HCT116 (cell line): Measurements from ENCODE around the gene NHSL1. TPM values are rescaled to one million over a fixed set of nuclear protein-coding genes. Genes with fewer than 3 reads are reported as not detected.

Source experiments
- ATAC-seq: fragments of 200-7000 bp; cut with Tn5 transposase; 2 replicates; pipeline ENCODE4 v1.9.1; 2020; ENCODE audit warnings: mild to moderate bottlenecking, moderate library complexity
- BruUV-seq: library from RNA; stranded (reverse); fragments of 400-500 nt; replicated peaks from 2 replicates; lab custom pipeline; 2021; lab: Mats Ljungman, UMichigan
- CTCF ChIA-PET: fragments of 300-600 bp; sonication (Branson Sonifier 250); formaldehyde crosslinking; loops from one replicate; lab custom pipeline; 2021; ENCODE audit warnings: antibody characterized with exemption; lab: Charles Lee
- POLR2A ChIA-PET: fragments of 300-600, 350-600 bp; sonication (Branson Sonifier 250); formaldehyde crosslinking; loops from one replicate; lab custom pipeline; 2021; ENCODE audit warnings: antibody characterized with exemption; lab: Charles Lee
- RAD21 ChIA-PET, 2 experiments: fragments of 300-600 bp; sonication (Branson Sonifier 250); formaldehyde crosslinking; loops; one replicate each; lab custom pipeline; 2023; ENCODE audit warnings: low total read pairs in 2 of 2; ENCODE audit not compliant: uncharacterized antibody in 2 of 2, unreplicated experiment in 2 of 2, low non-redundant PET in 1 of 2; lab: Charles Lee
- DNase-seq: peaks from one replicate; pipeline ENCODE4 v3.0.0-alpha.2; 2010; ENCODE audit warnings: low read depth, low spot score
- H2AFZ ChIP-seq: fragments of 200-600 bp; shearing (Covaris generic), sonication (generic); 2 replicates; pipeline ENCODE4 v1.6.1; 2017; ENCODE audit warnings: low read depth, mixed run types, mixed read lengths, antibody characterized with exemption, low read length; ENCODE audit not compliant: poor library complexity, severe bottlenecking
- H3K27ac ChIP-seq: 2 replicates; pipeline ENCODE4 v1.5.1; 2012; ENCODE audit warnings: low read depth, low read length
- H3K27me3 ChIP-seq: fragments of 200-600 bp; sonication (generic); 2 replicates; pipeline ENCODE4 v1.6.1; 2016; ENCODE audit warnings: mixed run types, low read length, mixed read lengths; ENCODE audit not compliant: insufficient read depth
- H3K36me3 ChIP-seq, 2 experiments: fragments of 200-500 bp in 1 of 2; fragments of 200-600 bp in 1 of 2; sonication (Bioruptor generic) in 1 of 2; sonication (generic) in 1 of 2; 2 replicates each; pipeline versions ENCODE4 v1.5.1 to v1.6.1; 2014 to 2016; ENCODE audit warnings: low read length in 2 of 2, inconsistent platforms in 1 of 2, mixed read lengths in 1 of 2, mixed run types in 1 of 2; ENCODE audit not compliant: insufficient read depth in 2 of 2, control insufficient read depth in 1 of 2
- H3K4me1 ChIP-seq, 2 experiments: fragments of 200-600 bp in 1 of 2; sonication (generic) in 1 of 2; 2 replicates each; pipeline versions ENCODE4 v1.5.1 to v1.6.1; 2012 to 2017; ENCODE audit warnings: low read length in 2 of 2, inconsistent platforms in 1 of 2, mild to moderate bottlenecking in 1 of 2, mixed read lengths in 1 of 2, mixed run types in 1 of 2, moderate library complexity in 1 of 2; ENCODE audit not compliant: insufficient read depth in 2 of 2, control insufficient read depth in 1 of 2
- H3K4me2 ChIP-seq: fragments of 200-600 bp; sonication (generic); 2 replicates; pipeline ENCODE4 v1.6.1; 2017; ENCODE audit warnings: mixed run types, low read length, mixed read lengths
- H3K4me3 ChIP-seq, 2 experiments: fragments of 200-600 bp in 1 of 2; sonication (generic) in 1 of 2; replicated peaks in 1 of 2; 2 replicates each; pipeline ENCODE4 v1.5.1; 2011 to 2016; ENCODE audit warnings: low read length in 2 of 2, control low read depth in 1 of 2, low read depth in 1 of 2, mild to moderate bottlenecking in 1 of 2, mixed read lengths in 1 of 2, mixed run types in 1 of 2
- H3K79me2 ChIP-seq: fragments of 200-600 bp; sonication (generic); 2 replicates; pipeline ENCODE4 v1.6.1; 2017; ENCODE audit warnings: mild to moderate bottlenecking, mixed run types, low read length, moderate library complexity, mixed read lengths; ENCODE audit not compliant: insufficient read depth
- H3K9ac ChIP-seq: fragments of 200-600 bp; sonication (generic); 2 replicates; pipeline ENCODE4 v1.6.1; 2016; ENCODE audit warnings: low read length, mixed read lengths
- H3K9me2 ChIP-seq: fragments of 200-600 bp; sonication (generic), shearing (Covaris generic); 2 replicates; pipeline ENCODE4 v1.6.1; 2017; ENCODE audit warnings: mixed run types, mild to moderate bottlenecking, moderate library complexity; ENCODE audit not compliant: insufficient read depth
- H3K9me3 ChIP-seq, 2 experiments: fragments of 200-500 bp in 1 of 2; fragments of 200-600 bp in 1 of 2; sonication (Bioruptor generic) in 1 of 2; sonication (generic) in 1 of 2; 2 replicates each; pipeline ENCODE4 v1.6.1; 2014 to 2017; ENCODE audit warnings: low read length in 2 of 2, mixed read lengths in 2 of 2, inconsistent platforms in 1 of 2, low read depth in 1 of 2, mild to moderate bottlenecking in 1 of 2, mixed run types in 1 of 2, moderate library complexity in 1 of 2; ENCODE audit not compliant: control insufficient read depth in 1 of 2, insufficient read depth in 1 of 2
- H4K20me1 ChIP-seq: fragments of 200-600 bp; sonication (generic), shearing (Covaris generic); 2 replicates; pipeline ENCODE4 v1.6.1; 2017; ENCODE audit warnings: mixed run types, mild to moderate bottlenecking, moderate library complexity; ENCODE audit not compliant: insufficient read depth
- ATF3 ChIP-seq: IDR thresholded peaks from 2 replicates; pipeline ENCODE4 v1.6.1; 2012
- EGR1 ChIP-seq: IDR thresholded peaks from 2 replicates; pipeline ENCODE4 v1.6.1; 2012; ENCODE audit warnings: low read depth
- ELF1 ChIP-seq: IDR thresholded peaks from 2 replicates; pipeline ENCODE4 v1.6.1; 2012; ENCODE audit warnings: low read depth, borderline replicate concordance
- EZH2 ChIP-seq: fragments of 200-600 bp; sonication (generic); IDR thresholded peaks from 2 replicates; pipeline ENCODE4 v1.6.1; 2017; ENCODE audit warnings: antibody characterized with exemption, mixed run types
- EZH2phosphoT487 ChIP-seq: fragments of 200-600 bp; IDR thresholded peaks from 2 replicates; pipeline ENCODE4 v1.6.1; 2018; ENCODE audit warnings: antibody characterized with exemption, borderline replicate concordance
- FOSL1 ChIP-seq: IDR thresholded peaks from 2 replicates; pipeline ENCODE4 v1.6.1; 2012; ENCODE audit warnings: low read depth
- JUND ChIP-seq: IDR thresholded peaks from 2 replicates; pipeline ENCODE4 v1.6.1; 2012
- POLR2A ChIP-seq: IDR thresholded peaks from 2 replicates; pipeline ENCODE4 v1.7.0; 2011; ENCODE audit warnings: borderline replicate concordance; ENCODE audit not compliant: insufficient read depth, insufficient read length; ENCODE audit errors: extremely low read depth
- POLR2AphosphoS5 ChIP-seq: IDR thresholded peaks from 2 replicates; pipeline ENCODE4 v1.6.1; 2011; ENCODE audit warnings: mild to moderate bottlenecking, low read depth, low read length, moderate library complexity
- RAD21 ChIP-seq: IDR thresholded peaks from 2 replicates; pipeline ENCODE4 v1.6.1; 2012; ENCODE audit warnings: low read depth, mild to moderate bottlenecking
- REST ChIP-seq: IDR thresholded peaks from 2 replicates; pipeline ENCODE4 v1.6.1; 2012; ENCODE audit warnings: low read depth
- SIN3A ChIP-seq: IDR thresholded peaks from 2 replicates; pipeline ENCODE4 v1.6.1; 2012; ENCODE audit warnings: low read depth
- SP1 ChIP-seq: IDR thresholded peaks from 2 replicates; pipeline ENCODE4 v1.6.1; 2012; ENCODE audit warnings: low read depth
- ZFX ChIP-seq: fragments of 450-650 bp; IDR thresholded peaks from 2 replicates; pipeline ENCODE4 v1.6.1; 2017
- ZNF274 ChIP-seq: fragments of 200-500 bp; sonication (Bioruptor generic); IDR thresholded peaks from 2 replicates; pipeline ENCODE4 v1.6.1; 2014; ENCODE audit warnings: mild to moderate bottlenecking, low read depth, low read length, inconsistent platforms
- intact Hi-C: fragments of 100-400 bp; cut with micrococcal nuclease; formaldehyde crosslinking; loops from 2 replicates; pipeline ENCODE4 v1.10.0; 2022
- total RNA-seq: library from RNA; stranded (reverse); gene quantifications from one replicate; pipeline ENCODE4 v1.2.1, GENCODE V29; 2021; ENCODE audit not compliant: unreplicated experiment

Gene NHSL1
- total RNA-seq, 1 experiment from 2014 or later = 15.4 TPM

GRCh38 chr6:138504764-138505689 is 5.7 kb upstream of the NHSL1 start:
- H3K4me3 ChIP-seq = no peak overlapping the region
- no peak overlapping the region for H3K4me2 ChIP-seq
- no peaks in the 10 kb centered on the region for H3K27me3 ChIP-seq
- intact Hi-C loops = loop anchor here (5.0 kb wide), 1 partner anchor 388 kb away; no protein-coding TSS in a partner anchor
- no peaks in the 10 kb centered on the region for H3K9me3 ChIP-seq
- H4K20me1 ChIP-seq = no peaks in the 10 kb centered on the region
- no peak overlapping the region for H3K9ac ChIP-seq
- no peaks in the 10 kb centered on the region for H3K36me3 ChIP-seq
- ChIA-PET CTCF (interaction anchor here (1.4 kb wide), 1 partner anchor 389 kb away, joined by 4 read pairs; no protein-coding TSS in a partner anchor), POLR2A (no interaction called here), RAD21 (no interaction called here)
- H3K79me2 ChIP-seq = no peaks in the 10 kb centered on the region
- peaks cover 5 to 11% of the 10 kb centered on the region in 2 experiments; a peak in 2 of 4 replicates for H3K4me1 ChIP-seq
- DNase-seq = no peak
- H2AFZ ChIP-seq = no peak overlapping the region
- ATAC-seq = no peak
- H3K27ac ChIP-seq = no peak overlapping the region
- no TSS peak for BruUV-seq
- TF ChIP-seq RAD21 (no peak), ATF3 (no peak), POLR2A (no peak), EGR1 (no peak)
- TF ChIP-seq, all 23 proteins: peak for 0
- H3K9me2 ChIP-seq = no peaks in the 10 kb centered on the region

GRCh38 chr6:138503881-138504680 is 4.8 kb upstream of the NHSL1 start:
- Histone ChIP-seq H3K4me3 (no peak overlapping the region), H2AFZ (no peak overlapping the region), H3K27ac (no peak overlapping the region), H3K36me3 (no peaks in the 10 kb centered on the region), H3K79me2 (no peaks in the 10 kb centered on the region), H3K4me2 (no peak overlapping the region), H3K9me3 (no peaks in the 10 kb centered on the region), H4K20me1 (no peaks in the 10 kb centered on the region), H3K9me2 (no peaks in the 10 kb centered on the region), H3K4me1 (peaks cover 5 to 11% of the 10 kb centered on the region in 2 experiments; a peak in 2 of 4 replicates), H3K27me3 (no peaks in the 10 kb centered on the region), H3K9ac (no peak overlapping the region)
- CTCF ChIA-PET = interaction anchor here (1.4 kb wide), 1 partner anchor 388 kb away, joined by 4 read pairs; no protein-coding TSS in a partner anchor
- intact Hi-C loops = no loop called here
- POLR2A ChIA-PET = no interaction called here
- BruUV-seq = no TSS peak
- ATAC-seq (no peak), DNase-seq (no peak)
- RAD21 ChIA-PET = no interaction called here
- TF ChIP-seq POLR2AphosphoS5 (no peak), EGR1 (no peak), REST (no peak), POLR2A (no peak), JUND (no peak), ZNF274 (no peak), SIN3A (no peak), EZH2phosphoT487 (no peak), SP1 (no peak), ATF3 (no peak), FOSL1 (no peak), ZFX (no peak), ELF1 (no peak), EZH2 (no peak)
